AG09309 (cell line): ENCODE data around the gene ANTKMT.
"Not testable (repeated sequence)": the region's sequence is repeated elsewhere in the genome, so short reads cannot be mapped to it uniquely, and the experiment has no call there.

Source experiments
- DNase-seq: peaks from one replicate; pipeline ENCODE4 v3.0.0-alpha.2; 2010; ENCODE audit warnings: low read depth
- H3K4me3 ChIP-seq: 2 replicates; pipeline ENCODE4 v1.5.1; 2011; ENCODE audit warnings: mild to moderate bottlenecking, low read depth, low read length, moderate library complexity; ENCODE audit not compliant: control insufficient read depth
- CTCF ChIP-seq: IDR thresholded peaks from 2 replicates; pipeline ENCODE4 v1.5.1; 2011; ENCODE audit warnings: mild to moderate bottlenecking, low read depth, low read length, inconsistent platforms; ENCODE audit not compliant: insufficient read depth, control insufficient read depth; ENCODE audit errors: missing control alignments

ANTKMT gene

GRCh38 chr16:708959-709358 is 12.0 kb upstream of the ANTKMT start:
- no peak for TF ChIP-seq CTCF
- DNase-seq: no peak
- H3K4me3 ChIP-seq: no peak overlapping the region

GRCh38 chr16:709566-710499 is 11.1 kb upstream of the ANTKMT start:
- no peak for DNase-seq
- no peak for TF ChIP-seq CTCF
- H3K4me3 ChIP-seq: no peak overlapping the region

- TF ChIP-seq CTCF: no peak
- H3K4me3 ChIP-seq: no peak overlapping the region
- no peak for DNase-seq
These were observed 10.4 kb upstream of the ANTKMT start for GRCh38 chr16:710500-711075.

GRCh38 chr16:711084-711483 is 9.9 kb upstream of the ANTKMT start:
- DNase-seq: no peak
- H3K4me3 ChIP-seq: no peak overlapping the region
- TF ChIP-seq CTCF: no peak

- TF ChIP-seq CTCF: peak; percentile 86
- no peak overlapping the region for H3K4me3 ChIP-seq
- DNase-seq: no peak
These were observed 9.2 kb upstream of the ANTKMT start for GRCh38 chr16:711548-712320.

GRCh38 chr16:712740-713250 is 8.2 kb upstream of the ANTKMT start:
- not testable (repeated sequence) for H3K4me3 ChIP-seq
- DNase-seq: peak; percentile 81
- peak; percentile 61 for TF ChIP-seq CTCF
